CD14-positive monocyte (primary cell): ENCODE results near the gene ARFIP2. TPM values are rescaled to one million over a fixed set of nuclear protein-coding genes. Genes with fewer than 3 reads are reported as not detected.

Source experiments
- DNase-seq, 3 donors: peaks; one replicate each; pipeline ENCODE4 v3.0.0-alpha.2; 2011 to 2022
- H2AFZ ChIP-seq: 2 replicates; pipeline ENCODE4 v1.6.0; 2012; ENCODE audit warnings: mild to moderate bottlenecking, low read depth, low read length, inconsistent platforms; ENCODE audit not compliant: insufficient read depth, poor library complexity, severe bottlenecking
- H3K27ac ChIP-seq, 2 donors: 1 replicate in 1 of 2; 2 replicates in 1 of 2; pipeline ENCODE4 v1.5.1; 2012 to 2013; ENCODE audit warnings: low read length in 2 of 2, control low read depth in 1 of 2, inconsistent platforms in 1 of 2, low read depth in 1 of 2, mild to moderate bottlenecking in 1 of 2
- H3K27me3 ChIP-seq, 2 donors: one replicate each; pipeline versions ENCODE4 v1.6.0 to v1.6.1; 2011 to 2013; ENCODE audit warnings: low read length in 2 of 2; ENCODE audit not compliant: control insufficient read depth in 2 of 2, insufficient read depth in 2 of 2
- H3K36me3 ChIP-seq, 2 donors: replicated peaks in 1 of 2; 1 replicate in 1 of 2; 2 replicates in 1 of 2; pipeline versions ENCODE4 v1.5.1 to v1.6.1; 2012 to 2013; ENCODE audit warnings: low read length in 2 of 2, control low read depth in 1 of 2, inconsistent platforms in 1 of 2, mild to moderate bottlenecking in 1 of 2; ENCODE audit not compliant: insufficient read depth in 2 of 2, control insufficient read depth in 1 of 2
- H3K4me1 ChIP-seq, 2 donors: 1 replicate in 1 of 2; 2 replicates in 1 of 2; pipeline versions ENCODE4 v1.5.1 to v1.6.1; 2012 to 2013; ENCODE audit warnings: low read length in 2 of 2, control low read depth in 1 of 2, inconsistent platforms in 1 of 2, mild to moderate bottlenecking in 1 of 2, moderate library complexity in 1 of 2; ENCODE audit not compliant: insufficient read depth in 2 of 2, control insufficient read depth in 1 of 2
- H3K4me2 ChIP-seq: replicated peaks from 2 replicates; pipeline ENCODE3; 2012; ENCODE audit warnings: low read length, moderate library complexity, mild to moderate bottlenecking; ENCODE audit not compliant: poor library complexity, severe bottlenecking; ENCODE audit errors: extremely low read depth
- H3K4me3 ChIP-seq, 3 experiments: fragments of 200-600 bp in 1 of 3; sonication (generic) in 1 of 3; replicated peaks in 1 of 3; 1 replicate in 2 of 3; 2 replicates in 1 of 3; pipeline ENCODE4 v1.5.1; 2011 to 2013; ENCODE audit warnings: low read length in 3 of 3, mild to moderate bottlenecking in 3 of 3, control low read depth in 2 of 3, low read depth in 2 of 3, inconsistent platforms in 1 of 3, moderate library complexity in 1 of 3
- H3K79me2 ChIP-seq: 2 replicates; pipeline ENCODE4 v1.6.0; 2012; ENCODE audit warnings: mild to moderate bottlenecking, control low read depth, inconsistent platforms, low read length, moderate library complexity; ENCODE audit not compliant: insufficient read depth
- H3K9ac ChIP-seq: 2 replicates; pipeline ENCODE4 v1.6.0; 2017; ENCODE audit warnings: low read length, mild to moderate bottlenecking; ENCODE audit not compliant: insufficient read depth, poor library complexity, severe bottlenecking
- H3K9me3 ChIP-seq, 2 donors: replicated peaks in 1 of 2; 1 replicate in 1 of 2; 2 replicates in 1 of 2; pipeline versions ENCODE4 v1.5.1 to v1.6.1; 2012 to 2013; ENCODE audit warnings: low read length in 2 of 2, control low read depth in 1 of 2; ENCODE audit not compliant: control insufficient read depth in 1 of 2, insufficient read depth in 1 of 2
- H4K20me1 ChIP-seq: 2 replicates; pipeline ENCODE4 v1.6.0; 2012; ENCODE audit warnings: mild to moderate bottlenecking, low read length, control low read depth, moderate library complexity; ENCODE audit not compliant: insufficient read depth
- H3K27ac Mint-ChIP-seq, 7 donors: one replicate each; pipeline ENCODE4 v1.8.0; 2020; ENCODE audit warnings: mild to moderate bottlenecking in 7 of 7, mixed read lengths in 7 of 7, moderate library complexity in 6 of 7, inconsistent platforms in 2 of 7
- H3K27me3 Mint-ChIP-seq, 3 donors: one replicate each; pipeline ENCODE4 v1.8.0; 2021 to 2022; ENCODE audit warnings: low read depth in 3 of 3, mild to moderate bottlenecking in 3 of 3, mixed read lengths in 3 of 3, moderate library complexity in 3 of 3, inconsistent platforms in 1 of 3
- H3K36me3 Mint-ChIP-seq, 2 donors: one replicate each; pipeline ENCODE4 v1.8.0; 2020; ENCODE audit warnings: mixed read lengths in 2 of 2, inconsistent platforms in 1 of 2, mild to moderate bottlenecking in 1 of 2
- H3K4me1 Mint-ChIP-seq: one replicate; pipeline ENCODE4 v1.8.0; 2020; ENCODE audit warnings: mild to moderate bottlenecking, mixed read lengths
- H3K4me3 Mint-ChIP-seq, 2 donors: one replicate each; pipeline ENCODE4 v1.8.0; 2020; ENCODE audit warnings: mild to moderate bottlenecking in 2 of 2, mixed read lengths in 2 of 2, moderate library complexity in 1 of 2
- H3K9me3 Mint-ChIP-seq, 7 donors: one replicate each; pipeline ENCODE4 v1.8.0; 2020 to 2022; ENCODE audit warnings: mixed read lengths in 7 of 7, mild to moderate bottlenecking in 6 of 7, moderate library complexity in 6 of 7, inconsistent platforms in 2 of 7
- WGBS: methylation state at CpG from one replicate; pipeline ENCODE4 v1.1.5; 2013; ENCODE audit warnings: missing lambda C conversion rate; ENCODE audit not compliant: insufficient coverage; 5-methylcytosine and 5-hydroxymethylcytosine counted together
- intact Hi-C, 2 donors: fragments of 100-400 bp; cut with micrococcal nuclease; formaldehyde crosslinking; loops; one replicate each; pipeline versions ENCODE4 v1.15.0 to v1.15.1; 2023
- polyA plus RNA-seq, 3 donors: library from polyadenylated mRNA; depleted of rRNA in 1 of 3; unstranded in 2 of 3; stranded (reverse) in 1 of 3; fragments of 300-500 nt in 2 of 3; fragments of >200 nt in 1 of 3; fragmentation: Illumina TruSeq in 2 of 3; gene quantifications; 1 replicate in 2 of 3; 2 replicates in 1 of 3; pipeline ENCODE4 v1.2.3, GENCODE V29; 2012 to 2021
- TF ChIP-seq, protein P1 (sequence below): fragments of 200-600 bp; IDR thresholded peaks from one replicate; pipeline ENCODE4 v1.8.0; 2022; ENCODE audit warnings: antibody characterized with exemption, mild to moderate bottlenecking

The ARFIP2 gene
- polyA plus RNA-seq, 3 donors, result 21.6 to 43.8 (median 27.2) TPM

DNA sequence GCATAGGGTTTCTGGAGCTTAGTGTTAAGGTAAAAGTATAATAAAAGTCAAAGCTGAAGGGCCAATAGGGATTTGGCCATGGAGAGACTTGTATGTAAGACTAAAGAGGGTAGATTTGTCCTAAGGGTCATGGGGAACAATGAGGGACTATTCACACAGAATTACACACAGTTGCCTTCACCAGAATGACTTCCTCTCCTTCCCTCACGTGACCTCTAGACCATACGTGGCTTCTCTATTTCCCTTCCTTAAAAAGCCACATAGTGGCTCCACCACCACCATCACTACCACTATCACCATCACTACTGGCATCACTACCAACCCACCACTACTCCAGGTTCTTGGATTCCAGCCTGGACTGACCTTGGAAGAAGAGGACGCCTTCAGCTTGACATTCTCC lies 43.1 kb downstream of the ARFIP2 start:
- 27% methylated on average over 3 of the region's 3 CpGs for WGBS
- peak; percentile 66 to 77 (median 72) for DNase-seq
- H3K9ac ChIP-seq, result no peak overlapping the region
- peak overlapping the region; percentile 26 for H2AFZ ChIP-seq
- H3K79me2 ChIP-seq, result no peaks in the 10 kb centered on the region
- peaks cover under 1% of the 10 kb centered on the region for H3K4me1 Mint-ChIP-seq
- no peaks in the 10 kb centered on the region for H3K9me3 Mint-ChIP-seq
- no peaks in the 10 kb centered on the region for H3K9me3 ChIP-seq
- no peaks in the 10 kb centered on the region for H3K36me3 Mint-ChIP-seq
- no peak overlapping the region for H3K4me3 Mint-ChIP-seq
- H3K27me3 ChIP-seq, result no peaks in the 10 kb centered on the region
- no peaks in the 10 kb centered on the region for H4K20me1 ChIP-seq
- peaks cover 0 to 2% (median 2%) of the 10 kb centered on the region in 3 donors for H3K27me3 Mint-ChIP-seq
- H3K4me1 ChIP-seq, result peaks cover 14 to 21% of the 10 kb centered on the region in 2 donors
- TF ChIP-seq, protein P1, sequence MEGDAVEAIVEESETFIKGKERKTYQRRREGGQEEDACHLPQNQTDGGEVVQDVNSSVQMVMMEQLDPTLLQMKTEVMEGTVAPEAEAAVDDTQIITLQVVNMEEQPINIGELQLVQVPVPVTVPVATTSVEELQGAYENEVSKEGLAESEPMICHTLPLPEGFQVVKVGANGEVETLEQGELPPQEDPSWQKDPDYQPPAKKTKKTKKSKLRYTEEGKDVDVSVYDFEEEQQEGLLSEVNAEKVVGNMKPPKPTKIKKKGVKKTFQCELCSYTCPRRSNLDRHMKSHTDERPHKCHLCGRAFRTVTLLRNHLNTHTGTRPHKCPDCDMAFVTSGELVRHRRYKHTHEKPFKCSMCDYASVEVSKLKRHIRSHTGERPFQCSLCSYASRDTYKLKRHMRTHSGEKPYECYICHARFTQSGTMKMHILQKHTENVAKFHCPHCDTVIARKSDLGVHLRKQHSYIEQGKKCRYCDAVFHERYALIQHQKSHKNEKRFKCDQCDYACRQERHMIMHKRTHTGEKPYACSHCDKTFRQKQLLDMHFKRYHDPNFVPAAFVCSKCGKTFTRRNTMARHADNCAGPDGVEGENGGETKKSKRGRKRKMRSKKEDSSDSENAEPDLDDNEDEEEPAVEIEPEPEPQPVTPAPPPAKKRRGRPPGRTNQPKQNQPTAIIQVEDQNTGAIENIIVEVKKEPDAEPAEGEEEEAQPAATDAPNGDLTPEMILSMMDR, result no peak
- H3K4me2 ChIP-seq, result no peak overlapping the region
- no peaks in the 10 kb centered on the region for H3K36me3 ChIP-seq
- H3K27ac Mint-ChIP-seq, result no peak overlapping the region
- intact Hi-C loops, result no loop called here
- H3K27ac ChIP-seq, result peak overlapping the region in 1 of 2 donors; percentile 17
- H3K4me3 ChIP-seq, result no peak overlapping the region

DNA sequence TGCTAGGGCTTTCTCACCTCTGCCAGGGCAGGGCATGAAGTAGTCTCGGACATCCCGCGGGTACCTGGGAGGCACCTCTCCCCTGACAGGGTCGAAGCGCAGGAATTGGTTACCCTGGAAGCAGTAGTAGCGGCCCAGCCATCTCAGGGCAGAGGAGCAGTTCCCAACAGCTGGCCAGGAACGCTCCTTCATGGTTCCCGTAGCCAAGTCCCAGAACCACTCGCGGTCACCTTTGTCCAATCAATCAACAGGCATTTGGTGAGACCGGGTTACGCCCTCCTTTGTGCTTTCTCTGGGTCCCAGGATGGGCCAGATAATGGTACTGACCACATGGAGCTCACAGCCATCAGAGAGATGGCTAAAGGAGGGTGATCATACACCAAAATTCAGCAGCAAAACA lies 43.7 kb downstream of the ARFIP2 start:
- Histone ChIP-seq H3K9ac (no peak overlapping the region), H3K27me3 (no peaks in the 10 kb centered on the region), H3K36me3 (no peaks in the 10 kb centered on the region), H4K20me1 (no peaks in the 10 kb centered on the region), H2AFZ (peak overlapping the region; percentile 26), H3K4me2 (no peak overlapping the region), H3K4me1 (peaks cover 14 to 21% of the 10 kb centered on the region in 2 donors), H3K27ac (peak overlapping the region in 1 of 2 donors; percentile 17), H3K9me3 (no peaks in the 10 kb centered on the region), H3K4me3 (no peak overlapping the region), H3K79me2 (no peaks in the 10 kb centered on the region)
- no peak for DNase-seq
- H3K9me3 Mint-ChIP-seq, result no peaks in the 10 kb centered on the region
- H3K4me1 Mint-ChIP-seq, result peaks cover 2% of the 10 kb centered on the region
- H3K4me3 Mint-ChIP-seq, result no peak overlapping the region
- intact Hi-C loops, result no loop called here
- TF ChIP-seq, protein P1, result no peak
- no peaks in the 10 kb centered on the region for H3K36me3 Mint-ChIP-seq
- no peak overlapping the region for H3K27ac Mint-ChIP-seq
- 94% methylated on average over 12 of the region's 12 CpGs for WGBS
- peaks cover 0 to 2% (median 2%) of the 10 kb centered on the region in 3 donors for H3K27me3 Mint-ChIP-seq
